ENCODE results near the gene GDPD4. TPM values are rescaled to one million over a fixed set of nuclear protein-coding genes. Genes with fewer than 3 reads are reported as not detected.

GDPD4 gene
- total RNA-seq, 4 donors from 2014 or later = not detected

DNA sequence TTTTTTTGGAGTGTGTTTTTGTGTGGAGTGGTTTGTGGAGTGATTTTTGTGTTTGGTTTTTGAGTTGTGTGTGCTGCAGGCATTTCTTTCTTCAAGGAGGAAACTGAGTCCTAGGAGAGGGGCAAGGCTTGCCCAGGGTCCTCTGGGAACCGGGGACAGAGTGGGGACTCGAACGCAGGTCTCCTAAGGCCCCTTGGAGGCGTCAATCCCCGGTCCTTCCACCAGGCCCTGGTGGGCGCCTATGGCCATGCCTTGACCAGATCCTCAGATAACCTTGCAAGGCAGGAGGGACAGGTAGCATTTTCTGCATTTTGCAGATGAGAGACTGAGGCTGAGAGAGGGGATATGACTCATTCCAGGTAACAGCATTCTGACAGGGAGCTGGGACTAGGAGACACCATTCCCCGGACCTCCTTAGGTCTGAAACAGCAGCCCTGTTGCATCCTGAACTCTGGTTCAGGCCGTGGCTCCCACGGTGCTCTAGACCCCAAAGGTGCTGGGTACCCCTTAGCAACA is 134.3 kb downstream of the GDPD4 start:
- H3K27ac ChIP-seq = no peak overlapping the region
- DNase-seq (no peak), ATAC-seq (no peak)
- no peaks in the 10 kb centered on the region for H3K4me1 ChIP-seq
- intact Hi-C loops (cut with DNase I; ENCODE audit: low total_unique reads) (no loop called here), in situ Hi-C loops (cut with MboI; ENCODE audit: low sequenced_read_pairs in 4 of 4) (no loop called here)
- no peaks in the 10 kb centered on the region for H3K27me3 ChIP-seq
- no peak overlapping the region for H3K4me3 ChIP-seq
- TF ChIP-seq CTCF (IDR thresholded peaks at IDR 0.05 in 4 of 5, conservative IDR thresholded peaks at IDR 0.05 in 1 of 5) = no peak
- TF ChIP-seq POLR2A (IDR thresholded peaks at IDR 0.05) = no peak
- H3K9me3 ChIP-seq = no peaks in the 10 kb centered on the region
- no peaks in the 10 kb centered on the region for H3K36me3 ChIP-seq

Other genes with a start within 250 kb of the GDPD4 start
- gene CAPN5, start 234.7 kb downstream of the GDPD4 start, total RNA-seq = 10 to 100 TPM in 1 of 4 donors, 1 to 10 TPM in 1, under 1 TPM in 2; 0.58 to 12.4 (median 1.5) TPM
- not detected for gene OMP, start 198.8 kb downstream of the GDPD4 start, total RNA-seq
- gene MYO7A, start 173.4 kb downstream of the GDPD4 start, total RNA-seq = 1 to 10 TPM; 1.6 to 3.5 (median 2.1) TPM
- 10 to 100 TPM; 22.3 to 34.4 (median 27.9) TPM for gene PAK1, start 172.4 kb upstream of the GDPD4 start, total RNA-seq